Central memory CD8-positive, alpha-beta T cell (primary cell): ENCODE results near the gene NR1H2.
"Not testable (repeated sequence)": the region's sequence is repeated elsewhere in the genome, so short reads cannot be mapped to it uniquely, and the experiment has no call there.

Source experiments
- ATAC-seq: fragments of 150-1000 bp; cut with Tn5 transposase; replicated peaks from 2 replicates; pipeline ENCODE4 v1.10.0; 2022; ENCODE audit warnings: mild to moderate bottlenecking, moderate FRiP score, moderate number of reproducible peaks; ENCODE audit not compliant: poor library complexity, severe bottlenecking; ENCODE audit errors: extremely low read depth
- DNase-seq, 2 donors: peaks; one replicate each; pipeline ENCODE4 v3.0.0; 2021; ENCODE audit warnings: low spot score in 2 of 2
- H3K27ac Mint-ChIP-seq: one replicate; pipeline ENCODE4 v1.8.0; 2022; ENCODE audit warnings: low read depth, mild to moderate bottlenecking, moderate library complexity, mixed read lengths
- H3K27me3 Mint-ChIP-seq: one replicate; pipeline ENCODE4 v1.8.0; 2022; ENCODE audit warnings: mixed read lengths
- H3K36me3 Mint-ChIP-seq: one replicate; pipeline ENCODE4 v1.8.0; 2022; ENCODE audit warnings: mild to moderate bottlenecking, moderate library complexity, mixed read lengths; ENCODE audit not compliant: insufficient read depth
- H3K4me1 Mint-ChIP-seq: one replicate; pipeline ENCODE4 v1.8.0; 2022; ENCODE audit warnings: mixed read lengths
- H3K4me3 Mint-ChIP-seq: one replicate; pipeline ENCODE4 v1.8.0; 2022; ENCODE audit warnings: mild to moderate bottlenecking, moderate library complexity, mixed read lengths
- H3K9me3 Mint-ChIP-seq: one replicate; pipeline ENCODE4 v1.8.0; 2022; ENCODE audit warnings: mixed read lengths

The NR1H2 gene

DNA sequence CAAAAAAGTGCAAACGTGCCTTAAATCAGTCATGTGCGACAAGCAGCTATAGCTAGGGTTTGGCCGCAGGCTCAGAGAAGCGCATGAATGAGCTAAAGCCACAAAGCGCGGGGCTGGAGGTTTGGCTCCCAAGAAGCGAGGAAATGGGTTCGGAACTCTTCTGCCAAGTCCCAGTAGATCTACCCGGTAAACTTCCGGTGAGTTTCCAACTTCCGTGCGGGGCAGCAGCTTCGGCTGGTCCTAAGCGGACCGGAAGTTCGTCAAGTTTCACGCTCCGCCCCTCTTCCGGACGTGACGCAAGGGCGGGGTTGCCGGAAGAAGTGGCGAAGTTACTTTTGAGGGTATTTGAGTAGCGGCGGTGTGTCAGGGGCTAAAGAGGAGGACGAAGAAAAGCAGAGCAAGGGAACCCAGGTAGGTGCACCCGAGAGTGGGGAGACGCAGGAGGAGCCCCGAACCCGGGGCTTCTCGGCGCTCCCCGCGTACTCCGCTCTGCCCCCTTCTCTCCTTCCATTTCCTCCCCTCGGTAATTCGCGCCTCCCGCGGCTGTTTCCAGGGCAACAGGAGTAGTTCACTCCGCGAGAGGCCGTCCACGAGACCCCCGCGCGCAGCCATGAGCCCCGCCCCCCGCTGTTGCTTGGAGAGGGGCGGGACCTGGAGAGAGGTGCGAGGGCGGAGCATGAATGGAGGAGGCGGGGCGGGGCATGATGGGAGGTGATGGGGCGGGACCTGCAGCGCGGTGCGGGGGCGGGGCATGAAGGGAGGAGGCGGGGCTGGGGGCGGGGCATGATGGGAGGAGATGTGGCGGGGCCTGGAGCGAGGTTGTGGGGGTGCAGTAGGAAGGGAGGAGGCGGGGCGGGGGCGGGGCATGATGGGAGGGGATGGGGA lies at the start of gene NR1H2:
Gene NR1H2, plus strand, starts transcription at position 292 of the 885 bp plus-strand sequence. CDS start 1,149 bp downstream, outside the sequence.
- DNase-seq (peak; percentile 93 to 95), ATAC-seq (peak; percentile 88)
- Mint-ChIP-seq H3K4me1 (peaks cover 42% of the 10 kb centered on the region), H3K27me3 (no peaks in the 10 kb centered on the region), H3K27ac (peak within 1 kb of the TSS; percentile 99), H3K4me3 (peak within 1 kb of the TSS; percentile 91), H3K36me3 (peaks cover 44% of the 10 kb centered on the region), H3K9me3 (no peaks in the 10 kb centered on the region)

DNA sequence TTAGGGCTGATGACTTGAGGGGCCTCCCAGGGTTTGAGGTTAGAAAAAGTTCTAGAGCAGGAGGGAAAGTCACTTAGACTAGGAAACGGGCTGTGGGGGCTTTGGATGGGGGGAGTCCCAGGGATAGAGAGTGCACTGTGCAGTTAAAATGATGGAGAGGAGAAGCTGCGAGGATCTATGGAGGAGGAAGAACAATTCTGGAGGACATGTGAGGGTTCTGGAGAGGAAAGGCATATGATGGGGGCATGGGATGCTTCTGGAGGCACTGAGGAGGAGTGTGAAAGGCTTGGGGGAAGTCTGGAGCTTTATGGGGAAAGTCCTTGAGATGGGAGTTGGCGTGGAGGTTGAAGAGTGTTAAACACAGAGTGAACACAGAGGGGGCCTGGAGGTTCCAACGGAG lies 49.2 kb upstream of the NR1H2 start:
- DNase-seq = no peak
- Mint-ChIP-seq H3K4me1 (peaks cover 44% of the 10 kb centered on the region), H3K27me3 (peaks cover 82% of the 10 kb centered on the region), H3K36me3 (peaks cover 22% of the 10 kb centered on the region), H3K4me3 (peak overlapping the region; percentile 71), H3K9me3 (peaks cover 7% of the 10 kb centered on the region), H3K27ac (peak overlapping the region; percentile 5)
- ATAC-seq = no peak

DNA sequence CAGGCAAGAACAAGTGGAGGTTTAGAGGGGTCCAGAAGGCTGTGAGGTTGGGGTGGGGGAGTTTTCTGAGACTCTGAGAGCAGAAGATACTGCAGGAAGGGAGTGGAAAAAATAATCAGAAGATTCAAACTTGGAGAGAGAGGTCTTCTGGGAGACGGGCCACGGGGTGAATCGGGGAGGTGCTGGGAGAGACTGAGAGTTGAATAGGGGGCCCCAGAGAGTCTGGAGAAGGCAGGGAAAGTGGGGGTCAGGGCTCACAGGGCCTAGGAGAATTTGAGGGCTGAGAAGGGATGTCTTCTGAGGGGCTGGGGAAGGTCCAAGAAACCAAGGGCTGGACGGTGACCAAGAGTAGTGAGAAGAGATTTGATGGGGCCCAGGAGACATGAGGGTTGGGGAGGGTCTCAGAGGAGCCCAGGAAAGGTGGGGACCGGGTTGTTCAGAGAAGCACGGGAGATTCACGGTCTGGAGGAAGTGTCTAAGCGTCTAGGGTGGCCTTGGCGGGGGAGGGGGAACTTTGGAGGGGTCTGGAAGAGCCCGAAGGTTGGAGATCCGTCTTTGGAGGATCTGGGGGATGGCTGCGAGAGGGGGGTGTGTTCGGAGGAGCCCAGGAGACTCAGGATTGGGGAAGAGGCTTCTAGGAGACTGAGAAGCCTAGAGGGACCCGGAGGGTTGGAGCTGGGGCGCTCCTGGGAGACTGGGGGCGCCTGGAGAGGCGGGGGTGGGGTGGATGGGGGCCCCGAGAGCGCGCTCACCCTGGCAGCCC lies 48.6 kb upstream of the NR1H2 start:
- peak overlapping the region; percentile 5 for H3K27ac Mint-ChIP-seq
- H3K4me3 Mint-ChIP-seq = peak overlapping the region; percentile 71
- H3K4me1 Mint-ChIP-seq = peaks cover 45% of the 10 kb centered on the region
- H3K9me3 Mint-ChIP-seq = peaks cover 7% of the 10 kb centered on the region
- no peak for DNase-seq
- ATAC-seq = no peak
- H3K27me3 Mint-ChIP-seq = peaks cover 82% of the 10 kb centered on the region
- H3K36me3 Mint-ChIP-seq = peaks cover 24% of the 10 kb centered on the region

DNA sequence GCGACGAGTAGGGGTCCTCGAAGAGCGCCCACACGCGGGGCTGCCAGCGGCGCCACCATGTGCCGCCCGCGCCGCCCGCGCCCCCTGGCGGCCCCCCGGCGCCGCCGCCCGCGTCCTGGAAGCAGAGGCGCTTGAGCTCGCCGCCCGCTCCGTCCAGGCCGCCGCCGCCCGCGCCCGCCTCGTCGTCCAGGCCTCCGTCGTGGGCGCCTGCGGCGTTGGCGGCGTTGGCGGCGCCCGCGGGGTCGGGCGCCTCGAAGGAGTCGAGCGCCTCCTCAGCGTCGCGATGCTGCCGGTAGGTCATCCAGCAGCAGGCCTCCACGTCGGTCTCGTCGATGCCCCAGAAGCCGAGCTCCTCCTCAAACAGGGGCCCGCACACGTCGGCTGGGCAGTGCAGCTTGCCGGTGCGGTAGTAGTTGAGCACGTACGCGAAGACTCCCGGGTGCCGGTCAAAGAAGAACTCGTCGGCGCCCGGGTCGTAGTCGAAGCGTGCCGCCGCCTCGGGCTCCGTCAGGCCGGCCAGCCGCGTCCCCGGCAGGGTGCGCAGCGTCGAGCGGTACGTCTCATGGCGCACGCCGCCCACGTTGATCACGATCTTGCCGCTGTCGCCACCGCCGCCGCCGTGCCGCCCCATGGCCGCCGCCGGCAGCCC lies 47.9 kb upstream of the NR1H2 start:
- Mint-ChIP-seq H3K9me3 (peaks cover 7% of the 10 kb centered on the region), H3K27me3 (peaks cover 86% of the 10 kb centered on the region), H3K4me3 (no peak overlapping the region), H3K4me1 (peaks cover 48% of the 10 kb centered on the region), H3K36me3 (peaks cover 24% of the 10 kb centered on the region), H3K27ac (no peak overlapping the region)
- DNase-seq (no peak), ATAC-seq (no peak)

DNA sequence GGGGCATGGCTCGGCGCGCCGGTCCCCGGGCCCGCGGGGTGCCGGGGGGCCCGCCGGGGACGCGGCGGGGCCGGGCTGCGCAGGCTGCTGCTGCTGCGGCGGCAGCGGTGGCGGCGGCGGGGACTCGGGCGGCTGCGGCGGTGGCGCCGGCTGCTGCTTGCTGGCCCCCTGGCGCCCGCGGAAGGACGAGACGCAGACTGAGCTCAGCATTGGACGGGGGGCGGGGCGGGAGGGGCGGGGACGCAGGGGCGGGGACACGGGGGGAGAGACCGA lies 47.4 kb upstream of the NR1H2 start:
- peaks cover 53% of the 10 kb centered on the region for H3K4me1 Mint-ChIP-seq
- H3K27ac Mint-ChIP-seq = no peak overlapping the region
- peak; percentile 22 for ATAC-seq
- peaks cover 7% of the 10 kb centered on the region for H3K9me3 Mint-ChIP-seq
- peaks cover 28% of the 10 kb centered on the region for H3K36me3 Mint-ChIP-seq
- H3K4me3 Mint-ChIP-seq = peak overlapping the region; percentile 47
- no peak for DNase-seq
- peaks cover 82% of the 10 kb centered on the region for H3K27me3 Mint-ChIP-seq

DNA sequence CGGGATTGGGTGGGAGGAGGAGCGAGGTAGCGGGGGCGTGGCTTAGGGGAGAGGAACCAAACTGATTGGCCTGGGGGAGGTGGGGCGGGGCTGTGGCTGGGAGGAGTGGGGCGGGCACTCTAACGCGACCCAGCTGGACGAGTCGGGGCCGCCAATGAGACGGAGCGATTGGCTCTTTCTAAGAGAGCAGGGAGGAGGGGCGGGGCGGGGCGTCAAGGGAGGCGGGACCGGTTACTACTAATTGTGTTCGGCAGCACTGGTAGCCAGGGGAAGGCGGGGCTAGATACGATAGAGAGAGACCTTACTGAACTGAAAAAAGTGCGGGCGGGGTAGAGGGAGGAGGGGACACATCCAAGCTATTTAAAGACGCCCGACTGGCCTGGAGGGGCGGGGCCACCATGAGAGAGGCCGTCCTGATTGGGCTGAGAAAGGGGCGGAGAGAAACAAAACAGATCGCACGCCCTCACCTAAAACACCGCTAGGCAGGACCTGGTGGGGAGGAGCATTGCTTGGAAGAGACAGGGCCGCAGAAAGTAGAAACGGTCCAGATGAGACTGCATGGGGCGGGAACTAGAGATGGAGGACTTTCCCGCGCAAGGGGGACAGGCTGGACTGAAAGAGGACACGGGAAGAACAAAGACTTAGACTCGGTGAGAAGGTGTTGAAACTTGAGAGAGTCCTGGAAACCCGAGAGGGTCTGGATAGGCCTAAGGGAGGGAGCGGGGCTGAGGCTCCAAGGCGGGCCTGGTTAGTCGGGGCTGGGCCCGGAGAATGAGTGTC lies 46.9 kb upstream of the NR1H2 start, which contains the start of gene KCNC3:
Gene KCNC3, minus strand, starts transcription at position 232 of the 780 bp plus-strand sequence. CDS start 295 bp downstream, outside the sequence.
- Mint-ChIP-seq H3K27ac (peak within 1 kb of the TSS; percentile 80), H3K4me3 (peak within 1 kb of the TSS; percentile 47), H3K27me3 (peaks cover 78% of the 10 kb centered on the region), H3K36me3 (peaks cover 32% of the 10 kb centered on the region), H3K9me3 (peaks cover 7% of the 10 kb centered on the region), H3K4me1 (peaks cover 57% of the 10 kb centered on the region)
- peak; percentile 52 for ATAC-seq
- peak; percentile 63 to 78 for DNase-seq

DNA sequence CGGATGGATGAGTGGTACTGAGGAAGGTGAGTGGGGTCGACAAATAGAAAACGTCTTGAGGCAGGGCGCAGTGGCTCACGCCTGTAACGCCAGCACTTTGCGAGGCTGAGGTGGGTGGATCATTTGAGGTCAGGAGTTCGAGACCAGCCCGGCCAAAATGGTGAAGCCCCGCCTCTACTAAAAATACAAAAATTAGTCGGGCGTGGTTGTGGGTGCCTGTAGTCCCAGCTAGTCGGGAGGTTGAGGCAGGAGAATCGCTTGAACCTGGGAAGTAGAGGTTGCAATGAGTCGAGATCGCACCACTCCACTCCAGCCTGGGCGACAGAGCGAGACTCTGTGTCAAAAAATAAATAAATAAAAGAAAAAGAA lies 46.3 kb upstream of the NR1H2 start:
- H3K9me3 Mint-ChIP-seq, ATAC-seq, DNase-seq: not testable (repeated sequence)
- Mint-ChIP-seq H3K27me3 (peaks cover 78% of the 10 kb centered on the region), H3K36me3 (peaks cover 33% of the 10 kb centered on the region), H3K4me1 (peaks cover 62% of the 10 kb centered on the region), H3K4me3 (peak overlapping the region; percentile 47), H3K27ac (peak overlapping the region; percentile 80)

DNA sequence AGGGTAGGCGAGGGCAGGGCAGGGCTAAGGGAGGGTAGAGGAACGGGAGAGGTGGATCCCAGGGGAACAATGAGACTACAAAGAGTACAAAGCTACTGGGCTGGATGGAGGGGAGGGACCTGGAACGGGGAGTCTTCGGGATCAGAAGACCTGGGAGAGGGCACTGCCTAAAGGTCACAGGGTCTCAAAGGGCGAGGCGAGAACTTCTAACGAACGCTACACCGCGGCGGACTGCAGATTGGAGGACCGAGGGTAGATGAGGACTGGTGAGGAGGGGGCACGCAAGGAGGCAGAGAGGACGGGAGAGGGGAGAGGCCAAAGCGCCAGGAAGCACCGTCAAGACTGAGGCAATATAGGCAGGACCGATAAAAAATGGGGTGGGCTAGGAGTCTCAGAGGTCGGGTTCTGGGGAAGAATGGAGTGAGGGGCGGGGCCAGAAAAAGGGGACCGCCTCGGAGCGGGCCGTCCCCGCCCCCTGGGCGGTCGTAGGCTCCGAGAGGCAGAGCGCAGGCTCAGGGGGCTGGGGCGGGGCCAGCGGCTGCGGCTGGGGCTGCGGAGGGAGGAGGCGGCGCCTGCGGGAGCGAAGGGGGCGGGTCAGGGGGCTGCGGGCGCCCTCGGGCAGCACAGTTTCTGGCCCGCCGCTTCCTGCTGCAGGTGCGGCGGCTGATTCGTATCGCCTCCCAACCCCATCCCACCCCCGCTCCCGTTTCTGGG lies 45.7 kb upstream of the NR1H2 start:
- Mint-ChIP-seq H3K36me3 (peaks cover 30% of the 10 kb centered on the region), H3K27me3 (peaks cover 79% of the 10 kb centered on the region), H3K4me1 (peaks cover 68% of the 10 kb centered on the region), H3K4me3 (peak overlapping the region; percentile 47), H3K27ac (peak overlapping the region; percentile 80), H3K9me3 (peaks cover 7% of the 10 kb centered on the region)
- peak; percentile 65 for DNase-seq
- ATAC-seq = peak; percentile 45

DNA sequence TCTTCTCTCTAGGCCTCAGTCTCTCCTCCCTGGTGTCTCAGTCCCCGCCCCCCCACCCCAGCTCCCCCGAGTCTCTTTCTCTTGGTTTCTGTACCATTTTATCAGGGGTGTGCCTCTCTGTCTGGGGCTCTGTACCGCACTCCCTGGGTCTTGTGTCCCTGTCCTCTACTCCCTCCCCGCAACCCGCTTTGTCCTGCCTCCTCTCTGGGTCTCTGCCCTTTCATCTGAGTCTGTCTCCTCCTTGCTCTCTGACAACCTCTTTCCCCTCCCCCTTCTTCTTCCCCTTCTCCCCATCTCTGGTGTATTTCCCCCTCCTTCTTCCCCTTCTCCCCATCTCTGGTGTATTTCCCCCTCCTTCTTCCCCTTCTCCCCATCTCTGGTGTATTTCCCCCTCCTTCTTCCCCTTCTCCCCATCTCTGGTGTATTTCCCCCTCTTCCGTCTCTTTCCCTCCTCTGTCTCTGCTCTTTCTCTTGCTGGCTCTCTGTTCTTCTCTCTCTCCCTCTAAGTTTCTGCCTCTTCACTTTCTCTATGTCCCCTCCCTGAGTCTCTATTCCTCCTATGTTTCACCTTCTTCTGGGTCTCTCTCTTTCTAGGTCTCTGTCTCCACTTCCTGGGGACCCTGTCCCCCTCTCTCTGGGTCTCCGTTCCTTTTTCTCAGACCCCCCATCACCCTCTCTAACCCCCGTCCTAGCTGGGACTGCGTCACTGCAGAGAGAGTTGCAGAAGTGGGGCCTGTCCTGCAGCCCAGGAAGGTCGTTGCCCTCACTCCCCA lies 44.9 kb upstream of the NR1H2 start:
- H3K4me3 Mint-ChIP-seq = peak overlapping the region; percentile 47
- peaks cover 68% of the 10 kb centered on the region for H3K4me1 Mint-ChIP-seq
- H3K9me3 Mint-ChIP-seq = peaks cover 7% of the 10 kb centered on the region
- H3K27me3 Mint-ChIP-seq = peaks cover 83% of the 10 kb centered on the region
- no peak for DNase-seq
- H3K27ac Mint-ChIP-seq = no peak overlapping the region
- H3K36me3 Mint-ChIP-seq = peaks cover 34% of the 10 kb centered on the region
- ATAC-seq = no peak

DNA sequence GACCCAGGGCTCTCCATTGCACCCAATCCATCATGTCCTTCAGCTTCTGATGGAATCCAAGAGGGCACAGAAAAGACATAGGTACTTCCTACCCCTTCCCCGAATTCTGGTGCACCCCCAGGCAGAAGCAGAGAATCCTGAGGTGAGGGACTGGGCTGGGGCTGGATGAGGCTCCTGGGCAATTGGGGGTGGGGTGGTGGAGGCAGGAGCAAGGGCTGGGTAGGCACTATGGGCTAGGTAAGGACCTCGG lies 44.3 kb upstream of the NR1H2 start:
- Mint-ChIP-seq H3K36me3 (peaks cover 34% of the 10 kb centered on the region), H3K4me1 (peaks cover 63% of the 10 kb centered on the region), H3K9me3 (peaks cover 7% of the 10 kb centered on the region), H3K4me3 (peak overlapping the region; percentile 47), H3K27me3 (peaks cover 81% of the 10 kb centered on the region), H3K27ac (no peak overlapping the region)
- ATAC-seq (no peak), DNase-seq (no peak)
